ENCODE results near the gene FAM13B. TPM values are rescaled to one million over a fixed set of nuclear protein-coding genes. Genes with fewer than 3 reads are reported as not detected.
"Not testable (repeated sequence)": the region's sequence is repeated elsewhere in the genome, so short reads cannot be mapped to it uniquely, and the experiment has no call there.

The FAM13B gene
- total RNA-seq, 2 donors from 2014 or later, result 28.1 to 34.7 TPM

GRCh38 chr5:138037907-138038633 is 5.2 kb upstream of the FAM13B start:
- DNase-seq (no peak), ATAC-seq (no peak)
- intact Hi-C loops (cut with DNase I), result loop anchor here in 1 of 2 donors (10.0 kb wide), 1 partner anchor 97 kb away; the partner anchor contains the start of gene NME5

GRCh38 chr5:138037271-138037670 is 4.4 kb upstream of the FAM13B start:
- ATAC-seq, result no peak
- intact Hi-C loops (cut with DNase I), result loop anchor here in 1 of 2 donors (10.0 kb wide), 1 partner anchor 98 kb away; the partner anchor contains the start of gene NME5
- no peak for DNase-seq

- peak; percentile 28 to 45 for ATAC-seq
- DNase-seq, result peak; percentile 47
- intact Hi-C loops (cut with DNase I), result loop anchor here in 1 of 2 donors (1.0 to 10.0 kb wide), 2 partner anchors 32 to 99 kb away; partner anchors contain the start of gene NME5
Measured at GRCh38 chr5:138035605-138036537, 3.0 kb upstream of the FAM13B start.

- intact Hi-C loops (cut with DNase I), result loop anchor here in 1 of 2 donors (10.0 kb wide), 1 partner anchor 101 kb away; the partner anchor contains the start of gene NME5
- DNase-seq, result no peak
- no peak for ATAC-seq
Measured at GRCh38 chr5:138033907-138034306, 1.0 kb upstream of the FAM13B start.

GRCh38 chr5:138033386-138033808 is 518 bp upstream of the FAM13B start:
- ATAC-seq, result peak; percentile 7 to 14
- no peak for DNase-seq
- intact Hi-C loops (cut with DNase I), result loop anchor here in 1 of 2 donors (10.0 kb wide), 1 partner anchor 101 kb away; the partner anchor contains the start of gene NME5

- intact Hi-C loops (cut with DNase I), result loop anchor here in 1 of 2 donors (10.0 kb wide), 1 partner anchor 103 kb away; the partner anchor contains the start of gene NME5
- ATAC-seq (peak; percentile 59 to 62), DNase-seq (peak; percentile 72)
Measured at GRCh38 chr5:138032028-138032571, 779 bp downstream of the FAM13B start.

- no peak for DNase-seq
Measured at GRCh38 chr5:138029944-138030343, 2.9 kb downstream of the FAM13B start.

GRCh38 chr5:138029501-138029900 is 3.4 kb downstream of the FAM13B start:
- DNase-seq (no peak), ATAC-seq (no peak)
- intact Hi-C loops (cut with DNase I), result no loop called here

More at GRCh38 chr5:138029944-138030343, 2.9 kb downstream of the FAM13B start:
- intact Hi-C loops (cut with DNase I), result loop anchor here in 1 of 2 donors (10.0 kb wide), 1 partner anchor 105 kb away; the partner anchor contains the start of gene NME5
- no peak for ATAC-seq

- intact Hi-C loops (cut with DNase I), result no loop called here
- ATAC-seq, result no peak
- DNase-seq, result no peak
Measured at GRCh38 chr5:138028971-138029365, 3.9 kb downstream of the FAM13B start.

GRCh38 chr5:138028262-138028970 is 4.5 kb downstream of the FAM13B start:
- DNase-seq; ATAC-seq; intact Hi-C loops (cut with DNase I): not testable (repeated sequence)

GRCh38 chr5:138026793-138027192 is 6.1 kb downstream of the FAM13B start:
- DNase-seq; intact Hi-C loops (cut with DNase I); ATAC-seq: not testable (repeated sequence)

GRCh38 chr5:138025285-138025684 is 7.6 kb downstream of the FAM13B start:
- DNase-seq (no peak), ATAC-seq (no peak)
- intact Hi-C loops (cut with DNase I), result no loop called here

- DNase-seq (no peak), ATAC-seq (peak in 1 of 2 donors; percentile 33)
- intact Hi-C loops (cut with DNase I), result no loop called here
Measured at GRCh38 chr5:138024117-138024516, 8.8 kb downstream of the FAM13B start.

GRCh38 chr5:138022912-138023311 is 10.0 kb downstream of the FAM13B start:
- ATAC-seq (no peak), DNase-seq (no peak)
- intact Hi-C loops (cut with DNase I), result no loop called here

GRCh38 chr5:138021771-138022170 is 11.1 kb downstream of the FAM13B start:
- no peak for DNase-seq
- no peak for ATAC-seq
- intact Hi-C loops (cut with DNase I), result no loop called here

- intact Hi-C loops (cut with DNase I), result no loop called here
- DNase-seq, result no peak
- ATAC-seq, result peak in 1 of 2 donors; percentile 45
Measured at GRCh38 chr5:138018849-138019248, 14.0 kb downstream of the FAM13B start.

- no peak for ATAC-seq
- intact Hi-C loops (cut with DNase I), result no loop called here
- no peak for DNase-seq
Measured at GRCh38 chr5:138015916-138016315, 17.0 kb downstream of the FAM13B start.

GRCh38 chr5:138011991-138012390 is 20.9 kb downstream of the FAM13B start:
- ATAC-seq (no peak), DNase-seq (no peak)
- intact Hi-C loops (cut with DNase I), result no loop called here

Data from left cardiac atrium (tissue), 4 donors.